Progenitor cell of endocrine pancreas (in vitro differentiated cells): Measurements from ENCODE around the gene CCDC137. TPM values are rescaled to one million over a fixed set of nuclear protein-coding genes. Genes with fewer than 3 reads are reported as not detected.

Experiments used
- DNase-seq: peaks from one replicate; pipeline ENCODE4 v3.0.0; 2021; ENCODE audit warnings: low spot score; ENCODE audit not compliant: unreplicated experiment
- H3K27ac Mint-ChIP-seq: 2 replicates; pipeline ENCODE4 v1.8.0; 2021; ENCODE audit warnings: mild to moderate bottlenecking, moderate library complexity, mixed read lengths
- H3K27me3 Mint-ChIP-seq: 2 replicates; pipeline ENCODE4 v1.8.0; 2021; ENCODE audit warnings: mixed read lengths
- H3K36me3 Mint-ChIP-seq: 2 replicates; pipeline ENCODE4 v1.8.0; 2022; ENCODE audit warnings: mixed read lengths; ENCODE audit not compliant: insufficient read depth
- H3K4me1 Mint-ChIP-seq: 2 replicates; pipeline ENCODE4 v1.8.0; 2021; ENCODE audit warnings: low read depth, mixed read lengths
- H3K4me3 Mint-ChIP-seq: 2 replicates; pipeline ENCODE4 v1.8.0; 2021; ENCODE audit warnings: low read depth, mild to moderate bottlenecking, moderate library complexity, mixed read lengths
- H3K9me3 Mint-ChIP-seq: 2 replicates; pipeline ENCODE4 v1.8.0; 2021; ENCODE audit warnings: low read depth, mixed read lengths
- total RNA-seq: library from RNA; stranded (reverse); gene quantifications from 2 replicates; pipeline ENCODE4 v1.2.1, GENCODE V29; 2021
- TF ChIP-seq, protein P1 (sequence below): fragments of 200-600 bp; sonication (generic); IDR thresholded peaks from one replicate; pipeline ENCODE4 v1.5.0; 2021; ENCODE audit warnings: antibody characterized with exemption, mild to moderate bottlenecking; ENCODE audit not compliant: unreplicated experiment

Gene CCDC137
- total RNA-seq, 1 donor from 2014 or later: 26.6 TPM

DNA sequence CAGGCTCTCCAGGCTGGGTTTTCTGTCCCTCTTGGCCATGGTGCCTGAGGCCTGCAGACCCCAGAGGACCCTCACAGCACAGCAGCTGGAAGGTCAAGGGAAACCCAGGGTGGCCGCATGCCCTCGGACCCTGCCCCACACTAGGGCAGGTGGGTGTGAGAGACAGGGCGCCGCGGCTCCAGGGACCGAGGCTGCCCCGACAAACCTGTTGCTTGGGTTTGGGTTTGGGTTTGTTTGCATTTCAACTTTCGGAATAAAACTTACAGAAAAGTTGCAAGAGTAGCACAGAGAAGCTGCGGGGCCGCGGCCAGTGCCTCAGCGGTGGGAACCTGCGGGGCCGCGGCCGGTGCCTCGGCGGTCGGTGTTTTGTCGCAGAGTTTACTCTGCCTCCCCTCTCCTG is 25.1 kb downstream of the CCDC137 start:
- H3K27me3 Mint-ChIP-seq: no peaks in the 10 kb centered on the region
- TF ChIP-seq, protein P1, sequence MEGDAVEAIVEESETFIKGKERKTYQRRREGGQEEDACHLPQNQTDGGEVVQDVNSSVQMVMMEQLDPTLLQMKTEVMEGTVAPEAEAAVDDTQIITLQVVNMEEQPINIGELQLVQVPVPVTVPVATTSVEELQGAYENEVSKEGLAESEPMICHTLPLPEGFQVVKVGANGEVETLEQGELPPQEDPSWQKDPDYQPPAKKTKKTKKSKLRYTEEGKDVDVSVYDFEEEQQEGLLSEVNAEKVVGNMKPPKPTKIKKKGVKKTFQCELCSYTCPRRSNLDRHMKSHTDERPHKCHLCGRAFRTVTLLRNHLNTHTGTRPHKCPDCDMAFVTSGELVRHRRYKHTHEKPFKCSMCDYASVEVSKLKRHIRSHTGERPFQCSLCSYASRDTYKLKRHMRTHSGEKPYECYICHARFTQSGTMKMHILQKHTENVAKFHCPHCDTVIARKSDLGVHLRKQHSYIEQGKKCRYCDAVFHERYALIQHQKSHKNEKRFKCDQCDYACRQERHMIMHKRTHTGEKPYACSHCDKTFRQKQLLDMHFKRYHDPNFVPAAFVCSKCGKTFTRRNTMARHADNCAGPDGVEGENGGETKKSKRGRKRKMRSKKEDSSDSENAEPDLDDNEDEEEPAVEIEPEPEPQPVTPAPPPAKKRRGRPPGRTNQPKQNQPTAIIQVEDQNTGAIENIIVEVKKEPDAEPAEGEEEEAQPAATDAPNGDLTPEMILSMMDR: no peak
- no peak overlapping the region for H3K27ac Mint-ChIP-seq
- no peaks in the 10 kb centered on the region for H3K4me1 Mint-ChIP-seq
- no peak for DNase-seq
- peaks cover 13% of the 10 kb centered on the region for H3K36me3 Mint-ChIP-seq
- no peaks in the 10 kb centered on the region for H3K9me3 Mint-ChIP-seq
- no peak overlapping the region for H3K4me3 Mint-ChIP-seq

DNA sequence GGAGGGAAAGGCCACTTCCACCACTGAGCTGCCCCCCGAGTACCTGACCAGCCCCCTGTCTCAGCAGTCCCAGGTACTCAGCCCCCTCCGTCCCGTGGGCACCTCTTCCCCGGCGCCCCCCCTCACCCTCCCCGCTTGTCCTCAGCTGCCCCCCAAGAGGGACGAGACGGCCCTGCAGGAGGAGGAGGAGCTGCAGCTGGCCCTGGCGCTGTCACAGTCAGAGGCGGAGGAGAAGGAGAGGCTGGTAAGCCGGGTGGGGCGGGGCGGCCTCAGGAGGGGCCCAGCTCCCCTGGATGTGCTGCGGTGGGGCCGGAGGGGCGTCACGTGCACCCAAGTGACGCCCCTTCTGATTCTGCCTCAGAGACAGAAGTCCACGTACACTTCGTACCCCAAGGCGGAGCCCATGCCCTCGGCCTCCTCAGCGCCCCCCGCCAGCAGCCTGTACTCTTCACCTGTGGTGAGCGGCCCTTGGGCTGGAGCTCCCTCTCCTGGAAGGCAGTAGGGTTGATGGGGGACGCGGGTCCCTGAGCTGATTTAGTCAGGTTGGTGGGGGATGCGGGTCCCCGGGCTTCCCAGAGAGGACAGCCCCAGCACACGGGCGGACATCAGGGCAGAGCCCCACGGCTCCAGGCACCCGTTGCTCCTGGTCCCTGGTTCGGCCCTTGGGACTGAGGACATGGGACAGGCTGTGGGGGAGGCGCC is 27.1 kb downstream of the CCDC137 start:
- no peak for DNase-seq
- peaks cover 18% of the 10 kb centered on the region for H3K36me3 Mint-ChIP-seq
- no peak overlapping the region for H3K4me3 Mint-ChIP-seq
- TF ChIP-seq, protein P1: no peak
- no peak overlapping the region for H3K27ac Mint-ChIP-seq
- H3K4me1 Mint-ChIP-seq: no peaks in the 10 kb centered on the region
- no peaks in the 10 kb centered on the region for H3K27me3 Mint-ChIP-seq
- no peaks in the 10 kb centered on the region for H3K9me3 Mint-ChIP-seq

DNA sequence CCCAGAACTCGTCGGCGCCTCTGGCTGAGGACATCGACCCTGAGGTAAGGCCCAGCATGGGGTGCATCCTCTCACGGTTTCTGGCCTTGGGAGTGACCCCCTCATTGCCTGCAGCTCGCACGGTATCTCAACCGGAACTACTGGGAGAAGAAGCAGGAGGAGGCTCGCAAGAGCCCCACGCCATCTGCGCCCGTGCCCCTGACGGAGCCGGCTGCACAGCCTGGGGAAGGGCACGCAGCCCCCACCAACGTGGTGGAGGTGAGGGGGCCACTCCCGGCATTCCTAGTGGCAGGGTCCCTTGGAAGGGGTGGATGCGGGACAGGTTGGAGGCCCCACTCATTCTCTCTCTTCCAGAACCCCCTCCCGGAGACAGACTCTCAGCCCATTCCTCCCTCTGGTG is 28.3 kb downstream of the CCDC137 start:
- TF ChIP-seq, protein P1: no peak
- no peak overlapping the region for H3K27ac Mint-ChIP-seq
- H3K9me3 Mint-ChIP-seq: no peaks in the 10 kb centered on the region
- H3K36me3 Mint-ChIP-seq: peaks cover 14% of the 10 kb centered on the region
- H3K4me3 Mint-ChIP-seq: no peak overlapping the region
- H3K4me1 Mint-ChIP-seq: no peaks in the 10 kb centered on the region
- DNase-seq: no peak
- H3K27me3 Mint-ChIP-seq: no peaks in the 10 kb centered on the region

DNA sequence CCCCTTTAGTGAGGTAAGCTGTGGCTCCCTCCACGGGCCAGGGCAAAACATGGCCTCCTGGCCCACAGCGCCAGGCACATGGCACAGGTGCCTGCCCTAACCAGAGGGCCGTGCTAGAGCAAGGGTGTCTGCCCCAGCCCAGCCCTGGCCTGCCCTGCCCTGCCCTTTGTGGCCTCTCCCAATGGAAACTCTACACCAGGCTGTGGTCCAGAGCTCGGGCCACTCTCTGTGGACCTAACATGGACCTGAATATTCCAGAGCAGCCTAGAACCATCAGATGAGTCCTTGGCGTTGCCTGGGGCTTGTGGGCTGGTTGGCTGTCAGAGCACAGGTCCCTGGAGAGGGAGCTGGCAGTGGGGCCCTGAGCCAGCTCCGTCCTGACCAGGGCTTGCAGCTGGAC is 28.7 kb downstream of the CCDC137 start:
- H3K36me3 Mint-ChIP-seq: peaks cover 14% of the 10 kb centered on the region
- H3K27me3 Mint-ChIP-seq: no peaks in the 10 kb centered on the region
- H3K4me1 Mint-ChIP-seq: no peaks in the 10 kb centered on the region
- no peak overlapping the region for H3K4me3 Mint-ChIP-seq
- TF ChIP-seq, protein P1: no peak
- DNase-seq: no peak
- no peaks in the 10 kb centered on the region for H3K9me3 Mint-ChIP-seq
- H3K27ac Mint-ChIP-seq: no peak overlapping the region

DNA sequence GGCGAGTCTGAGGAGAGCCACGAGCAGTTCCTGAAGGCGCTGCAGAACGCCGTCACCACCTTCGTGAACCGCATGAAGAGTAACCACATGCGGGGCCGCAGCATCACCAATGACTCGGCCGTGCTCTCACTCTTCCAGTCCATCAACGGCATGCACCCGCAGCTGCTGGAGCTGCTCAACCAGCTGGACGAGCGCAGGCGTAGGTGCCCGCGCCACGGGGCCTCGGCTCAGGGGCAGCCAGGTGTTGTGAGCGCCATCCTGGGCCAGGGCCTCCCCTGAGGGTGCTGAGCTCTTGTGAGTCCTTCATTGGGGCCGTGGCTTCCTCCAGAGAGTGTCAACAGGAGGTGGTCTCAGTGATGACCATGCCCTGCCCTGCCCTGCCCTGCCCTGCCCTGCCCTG is 29.3 kb downstream of the CCDC137 start:
- TF ChIP-seq, protein P1: no peak
- Mint-ChIP-seq H3K27ac (no peak overlapping the region), H3K27me3 (no peaks in the 10 kb centered on the region), H3K4me1 (no peaks in the 10 kb centered on the region), H3K4me3 (no peak overlapping the region), H3K36me3 (peaks cover 15% of the 10 kb centered on the region), H3K9me3 (no peaks in the 10 kb centered on the region)
- no peak for DNase-seq
